ENCODE results near the gene ELL.

- TF ChIP-seq CTCF (IDR thresholded peaks at IDR 0.05) (no peak), POLR2A (IDR thresholded peaks at IDR 0.05) (no peak)
These were observed 13.3 kb downstream of the ELL start for GRCh38 chr19:18508585-18508984.
